ENCODE measurements around the gene SLC25A41.

The SLC25A41 gene

GRCh38 chr19:6476896-6477431 lies 43.4 kb upstream of the SLC25A41 start:
- H3K4me3 ChIP-seq (ENCODE audit: low read depth, low read length), result no peak overlapping the region
- no peak for TF ChIP-seq CTCF (IDR thresholded peaks at IDR 0.05; ENCODE audit: low read depth, low read length)

GRCh38 chr19:6476155-6476895 lies 42.8 kb upstream of the SLC25A41 start:
- no peak overlapping the region for H3K4me3 ChIP-seq (ENCODE audit: low read depth, low read length)
- no peak for TF ChIP-seq CTCF (IDR thresholded peaks at IDR 0.05; ENCODE audit: low read depth, low read length)

GRCh38 chr19:6475321-6476108 lies 42.0 kb upstream of the SLC25A41 start:
- TF ChIP-seq CTCF (IDR thresholded peaks at IDR 0.05; ENCODE audit: low read depth, low read length), result no peak

GRCh38 chr19:6473647-6474046 lies 40.1 kb upstream of the SLC25A41 start:
- no peak for TF ChIP-seq CTCF (IDR thresholded peaks at IDR 0.05; ENCODE audit: low read depth, low read length)
- H3K4me3 ChIP-seq (ENCODE audit: low read depth, low read length), result no peak overlapping the region

More at GRCh38 chr19:6475321-6476108, 42.0 kb upstream of the SLC25A41 start:
- no peak overlapping the region for H3K4me3 ChIP-seq (ENCODE audit: low read depth, low read length)

GRCh38 chr19:6472713-6473112 lies 39.1 kb upstream of the SLC25A41 start:
- no peak overlapping the region for H3K4me3 ChIP-seq (ENCODE audit: low read depth, low read length)
- TF ChIP-seq CTCF (IDR thresholded peaks at IDR 0.05; ENCODE audit: low read depth, low read length), result no peak

GRCh38 chr19:6471076-6471475 lies 37.5 kb upstream of the SLC25A41 start:
- no peak for TF ChIP-seq CTCF (IDR thresholded peaks at IDR 0.05; ENCODE audit: low read depth, low read length)
- no peak overlapping the region for H3K4me3 ChIP-seq (ENCODE audit: low read depth, low read length)

GRCh38 chr19:6470173-6470572 lies 36.6 kb upstream of the SLC25A41 start:
- H3K4me3 ChIP-seq (ENCODE audit: low read depth, low read length), result no peak overlapping the region
- no peak for TF ChIP-seq CTCF (IDR thresholded peaks at IDR 0.05; ENCODE audit: low read depth, low read length)
